ENCODE data around the gene ATL3.

Gene ATL3

DNA sequence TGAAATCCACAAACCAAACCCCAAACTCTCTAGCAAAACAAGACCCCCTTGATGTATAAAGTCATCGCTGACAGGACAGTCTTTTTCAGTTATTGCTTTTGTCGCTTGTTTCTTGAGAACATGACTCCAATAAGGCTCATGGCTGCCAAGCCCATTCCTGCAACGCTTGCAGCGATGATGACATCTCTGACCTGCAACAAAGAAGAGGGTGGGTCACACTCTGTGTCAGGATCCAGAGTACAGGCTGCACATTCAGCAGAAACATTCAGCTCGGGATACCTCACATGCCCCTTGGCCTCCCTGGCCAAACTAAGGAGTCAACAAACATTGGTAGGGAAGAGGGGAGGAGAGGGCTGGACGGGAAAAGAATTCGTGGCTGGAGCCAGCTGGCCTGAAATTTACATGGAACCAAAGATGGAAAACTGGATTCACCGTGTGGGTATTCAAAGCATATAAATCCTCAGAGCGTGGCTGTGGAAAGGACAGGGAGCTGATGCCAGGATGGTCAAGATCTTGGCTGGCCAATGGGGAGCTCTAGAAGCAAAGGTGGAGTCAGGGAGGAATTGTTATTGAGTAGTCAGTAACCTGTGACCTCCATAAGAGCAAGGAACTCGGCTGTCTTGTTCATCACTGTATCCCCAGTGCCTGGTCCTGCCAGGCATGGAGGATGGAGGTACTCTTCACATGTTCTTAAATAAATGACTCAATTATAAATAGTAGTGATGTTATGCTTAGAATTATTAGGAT, 96.1 kb downstream of the ATL3 start:
- Histone ChIP-seq H3K27ac (no peak overlapping the region), H3K9ac (ENCODE audit: insufficient read length) (no peak overlapping the region), H3K9me3 (ENCODE audit: low read depth, low read length) (no peaks in the 10 kb centered on the region), H3K36me3 (ENCODE audit: insufficient read depth, low read length) (no peaks in the 10 kb centered on the region), H3K4me3 (no peak overlapping the region)
- no peak for DNase-seq (ENCODE audit: low read depth, low spot score)
- no peak for TF ChIP-seq POLR2AphosphoS5 (IDR thresholded peaks at IDR 0.05; ENCODE audit: borderline replicate concordance, low read depth, low read length)
- no peak for TF ChIP-seq EZH2 (IDR thresholded peaks at IDR 0.05)
- no peak for TF ChIP-seq FOXP2 (optimal IDR thresholded peaks at IDR 0.05; ENCODE audit: control extremely low read depth, extremely low read length, insufficient read depth)
